ENCODE results near the gene GNG7.

DNA sequence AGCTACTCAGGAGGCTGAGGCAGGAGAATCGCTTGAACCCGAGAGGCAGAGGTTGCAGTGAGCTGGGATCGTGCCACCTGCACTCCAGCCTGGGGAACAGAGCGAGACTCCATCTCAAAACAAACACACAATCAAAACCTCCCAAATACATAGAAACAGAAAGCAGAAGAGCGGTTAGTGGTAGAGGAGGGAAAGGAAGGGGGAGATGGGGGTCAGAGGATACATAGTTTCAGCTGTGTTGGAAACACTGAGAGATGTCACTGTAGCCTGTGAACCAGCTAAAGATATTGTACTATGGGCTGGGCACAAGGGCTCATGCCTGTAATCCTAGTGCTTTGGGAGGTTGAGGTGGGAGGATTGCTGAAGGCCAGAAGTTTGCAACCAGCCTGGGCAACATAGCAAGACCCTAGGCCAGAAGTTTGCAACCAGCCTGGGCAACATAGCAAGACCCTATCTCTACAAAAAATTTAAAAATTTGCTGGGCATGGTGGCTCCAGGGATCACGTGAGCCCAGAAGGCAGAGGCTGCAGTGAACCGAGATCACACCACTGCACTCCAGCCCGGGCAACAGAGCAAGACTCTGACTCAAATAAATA, 49.9 kb downstream of the GNG7 start:
- TF ChIP-seq CTCF (conservative IDR thresholded peaks at IDR 0.05; ENCODE audit: low read depth, low read length) (no peak), EZH2 (IDR thresholded peaks at IDR 0.05; ENCODE audit: low read length, unreplicated experiment) (no peak), EZH2phosphoT487 (IDR thresholded peaks at IDR 0.05; ENCODE audit: borderline replicate concordance, low read length) (no peak)
